ENCODE measurements around the gene CNTNAP5. TPM values are rescaled to one million over a fixed set of nuclear protein-coding genes. Genes with fewer than 3 reads are reported as not detected.

CNTNAP5 gene
- total and polyA plus RNA-seq, 9 of the 15 experiments (the other 6 are each of a cell fraction or from before 2014, with no cell fraction given): not detected

DNA sequence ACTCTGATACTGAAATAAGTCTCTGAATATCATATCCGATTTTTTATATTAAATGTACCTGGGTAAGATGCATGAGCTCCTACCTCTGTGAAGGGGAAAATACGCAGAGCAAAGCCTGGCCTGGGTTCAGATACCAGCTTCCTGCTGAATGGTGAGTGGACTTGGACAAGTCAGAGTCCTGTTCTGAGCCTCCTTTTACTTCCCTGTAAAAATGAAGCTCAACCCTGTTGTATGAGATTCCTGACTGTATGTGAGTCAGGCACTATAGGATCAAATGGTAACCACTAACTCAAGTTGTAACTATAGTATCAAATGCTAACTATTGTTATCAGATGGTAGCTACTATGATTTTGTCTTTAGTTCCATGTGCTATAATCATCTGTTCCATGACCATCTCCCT lies 561.7 kb downstream of the CNTNAP5 start (continued):
- TF ChIP-seq, protein P1, sequence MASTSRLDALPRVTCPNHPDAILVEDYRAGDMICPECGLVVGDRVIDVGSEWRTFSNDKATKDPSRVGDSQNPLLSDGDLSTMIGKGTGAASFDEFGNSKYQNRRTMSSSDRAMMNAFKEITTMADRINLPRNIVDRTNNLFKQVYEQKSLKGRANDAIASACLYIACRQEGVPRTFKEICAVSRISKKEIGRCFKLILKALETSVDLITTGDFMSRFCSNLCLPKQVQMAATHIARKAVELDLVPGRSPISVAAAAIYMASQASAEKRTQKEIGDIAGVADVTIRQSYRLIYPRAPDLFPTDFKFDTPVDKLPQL (IDR thresholded peaks at IDR 0.05; ENCODE audit: extremely low read depth, insufficient read length): no peak
- TF ChIP-seq, protein P2, sequence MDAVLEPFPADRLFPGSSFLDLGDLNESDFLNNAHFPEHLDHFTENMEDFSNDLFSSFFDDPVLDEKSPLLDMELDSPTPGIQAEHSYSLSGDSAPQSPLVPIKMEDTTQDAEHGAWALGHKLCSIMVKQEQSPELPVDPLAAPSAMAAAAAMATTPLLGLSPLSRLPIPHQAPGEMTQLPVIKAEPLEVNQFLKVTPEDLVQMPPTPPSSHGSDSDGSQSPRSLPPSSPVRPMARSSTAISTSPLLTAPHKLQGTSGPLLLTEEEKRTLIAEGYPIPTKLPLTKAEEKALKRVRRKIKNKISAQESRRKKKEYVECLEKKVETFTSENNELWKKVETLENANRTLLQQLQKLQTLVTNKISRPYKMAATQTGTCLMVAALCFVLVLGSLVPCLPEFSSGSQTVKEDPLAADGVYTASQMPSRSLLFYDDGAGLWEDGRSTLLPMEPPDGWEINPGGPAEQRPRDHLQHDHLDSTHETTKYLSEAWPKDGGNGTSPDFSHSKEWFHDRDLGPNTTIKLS (IDR thresholded peaks at IDR 0.05; ENCODE audit: borderline replicate concordance, low read depth): no peak
- no peak for TF ChIP-seq HNRNPH1 (optimal IDR thresholded peaks at IDR 0.05; ENCODE audit: low read depth, low read length)
- TF ChIP-seq NCOA1 (IDR thresholded peaks at IDR 0.05; ENCODE audit: low read depth): no peak
- TF ChIP-seq PCBP1 (IDR thresholded peaks at IDR 0.05; ENCODE audit: low read depth, low read length, poor library complexity, severe bottlenecking): no peak
- TF ChIP-seq SIN3A (IDR thresholded peaks at IDR 0.05; ENCODE audit: borderline replicate concordance in 2 of 2, control insufficient read depth in 1 of 2, low read depth in 2 of 2, low read length in 2 of 2): no peak
- no peak for TF ChIP-seq NUFIP1 (IDR thresholded peaks at IDR 0.05; ENCODE audit: partially characterized antibody)
- no peak for TF ChIP-seq MTA1 (IDR thresholded peaks at IDR 0.05; ENCODE audit: borderline replicate concordance)
- no peak for TF ChIP-seq TEAD4 (IDR thresholded peaks at IDR 0.05; ENCODE audit: low read length)
- no peak for TF ChIP-seq TEAD4 (CRISPR knock-in tag; IDR thresholded peaks at IDR 0.05; ENCODE audit: borderline replicate concordance)
- TF ChIP-seq SMARCA5 (IDR thresholded peaks at IDR 0.05): no peak

All from K562 (cell line).